Hair follicular keratinocyte (primary cell): ENCODE measurements around the gene ATF5. TPM values are rescaled to one million over a fixed set of nuclear protein-coding genes. Genes with fewer than 3 reads are reported as not detected.

Experiments used
- total RNA-seq: library from RNA; depleted of rRNA; stranded (reverse); fragments of >200 nt; gene quantifications from 2 replicates; pipeline ENCODE4 v1.2.3, GENCODE V29; 2015

ATF5 gene
- 8.7 and 9.9 TPM in 2 replicates for total RNA-seq

DNA sequence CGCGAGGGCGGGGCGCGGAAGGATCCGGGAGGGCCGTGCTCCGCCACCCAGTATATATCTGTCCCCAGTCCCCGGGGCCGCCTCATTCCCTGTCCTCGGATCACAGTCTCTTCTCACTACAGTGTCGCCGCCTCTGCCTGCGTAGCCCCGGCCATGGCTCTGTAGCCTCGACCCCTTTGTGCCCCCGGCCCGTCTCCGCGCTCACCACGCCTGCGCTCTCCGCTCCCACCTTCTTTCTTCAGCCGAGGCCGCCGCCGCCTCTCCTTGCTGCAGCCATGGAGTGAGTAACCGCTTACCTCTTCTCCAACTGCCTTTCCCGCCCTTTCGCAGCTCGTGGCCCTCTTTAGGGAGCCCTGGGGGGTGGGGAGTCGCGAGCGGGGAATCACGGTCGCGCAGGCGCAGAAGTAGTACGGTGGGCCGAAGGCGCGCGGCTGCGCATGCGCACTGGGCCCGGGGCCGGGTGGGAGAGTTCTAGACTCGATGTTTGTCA, at the start of gene ATF5, which contains the start of gene NUP62:
Gene ATF5 (plus strand): TSS at position 85 of the 490 bp plus-strand sequence. CDS start 1,646 bp downstream, outside the sequence.
Gene NUP62 (minus strand): TSS at position 384 of the 490 bp plus-strand sequence. CDS start 19,697 bp downstream, outside the sequence.

DNA sequence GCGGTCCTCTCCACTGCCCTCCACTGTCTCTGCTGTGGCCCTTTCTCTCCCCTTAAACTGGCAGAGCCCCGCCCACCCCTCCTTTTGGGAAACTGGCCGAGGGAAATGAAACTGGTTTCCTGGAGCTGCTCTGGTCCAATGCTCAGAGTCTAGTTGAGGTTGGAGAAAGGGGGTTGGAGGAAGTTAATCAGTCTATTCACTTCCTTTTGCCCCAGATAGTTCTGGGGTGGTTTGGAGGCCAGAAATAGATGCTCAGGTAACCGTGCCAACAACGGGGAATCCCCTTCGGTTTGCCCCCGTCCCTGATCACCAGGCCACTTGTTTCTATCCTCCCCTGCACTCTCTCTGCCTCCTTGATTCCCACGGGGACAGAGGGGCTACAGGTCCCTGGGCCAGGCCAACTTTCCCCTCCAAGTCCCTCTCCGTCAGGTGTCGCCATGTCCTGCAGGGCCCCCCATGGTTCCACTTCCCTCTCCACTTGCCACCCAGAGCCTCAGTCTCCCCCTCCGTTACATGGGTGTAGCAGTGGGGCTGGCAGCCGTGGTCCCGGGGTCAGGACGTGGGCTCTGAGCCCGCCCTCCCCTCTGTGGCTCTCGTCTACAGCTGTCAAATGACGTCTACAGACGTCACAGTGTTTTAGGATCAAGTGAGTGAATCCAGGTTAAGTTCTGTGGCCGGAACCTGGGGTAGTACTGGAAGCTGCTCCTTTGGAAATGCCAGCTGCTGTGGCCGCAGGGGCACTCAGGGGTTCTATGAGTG, 32.0 kb upstream of the ATF5 start, which contains the start of gene IL4I1:
Gene IL4I1 (minus strand): TSS at position 25 of the 759 bp plus-strand sequence. CDS start 727 bp downstream, outside the sequence.

DNA sequence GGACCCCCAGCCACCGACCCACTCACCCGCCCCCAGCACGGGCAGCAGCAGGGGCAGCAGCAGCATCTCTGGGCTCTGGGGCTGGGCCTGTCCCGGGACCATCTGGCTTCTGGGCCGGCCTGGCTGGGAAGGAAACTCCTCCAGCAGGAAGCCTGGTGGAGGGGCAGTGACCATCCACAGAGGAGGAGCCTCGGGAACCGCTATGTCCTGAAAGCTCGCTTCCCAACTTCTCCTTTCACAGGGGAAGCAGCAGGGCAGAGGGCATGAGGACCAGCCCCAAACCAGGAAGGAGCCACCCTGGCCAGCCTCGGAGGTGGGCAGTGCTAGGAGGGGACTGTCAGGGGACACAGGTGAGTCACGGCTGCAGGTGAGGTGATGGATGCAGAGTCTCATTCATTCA, 32.0 kb downstream of the ATF5 start, which contains the start of gene SIGLEC11:
Gene SIGLEC11 (minus strand): TSS at position 193 of the 400 bp plus-strand sequence. CDS start 91 bp downstream, at position 102.

Other genes with a start within 250 kb of the ATF5 start
- gene ADM5, start 239.6 kb upstream of the ATF5 start, total RNA-seq, result 1.3 and 4.1 TPM in 2 replicates
- gene CPT1C, start 238.1 kb upstream of the ATF5 start, total RNA-seq, result 0.23 and 2.0 TPM in 2 replicates
- gene TSKS, start 165.9 kb upstream of the ATF5 start, total RNA-seq, result not detected in 2 replicates
- gene AP2A1, start 162.2 kb upstream of the ATF5 start, total RNA-seq, result 101 TPM in 2 replicates
- gene FUZ, start 115.9 kb upstream of the ATF5 start, total RNA-seq, result 11.5 and 13.8 TPM in 2 replicates
- 18.7 and 20.5 TPM in 2 replicates for gene MED25, start 110.9 kb upstream of the ATF5 start, total RNA-seq
- gene PTOV1, start 78.0 kb upstream of the ATF5 start, total RNA-seq, result 44.3 and 45.9 TPM in 2 replicates
- 55.1 and 66.5 TPM in 2 replicates for gene PNKP, start 61.6 kb upstream of the ATF5 start, total RNA-seq
- gene AKT1S1, start 51.9 kb upstream of the ATF5 start, total RNA-seq, result 20.1 and 25.7 TPM in 2 replicates
- 11.6 and 15.2 TPM in 2 replicates for gene TBC1D17, start 51.5 kb upstream of the ATF5 start, total RNA-seq
- gene IL4I1, start 32.3 kb upstream of the ATF5 start, total RNA-seq, result not detected in 2 replicates
- gene NUP62, start 299 bp downstream of the ATF5 start, total RNA-seq, result 37.4 and 57.8 TPM in 2 replicates
- gene SIGLEC11, start 32.0 kb downstream of the ATF5 start, total RNA-seq, result not detected in 2 replicates
- gene VRK3, start 96.2 kb downstream of the ATF5 start, total RNA-seq, result 22.0 and 29.4 TPM in 2 replicates
- gene ZNF473, start 96.8 kb downstream of the ATF5 start, total RNA-seq, result 5.6 and 7.2 TPM in 2 replicates
- gene IZUMO2, start 234.1 kb downstream of the ATF5 start, total RNA-seq, result not detected in 2 replicates